GM18907 (cell line): ENCODE measurements around the gene LRRC3B.

Experiments used
- ATAC-seq: cut with Tn5 transposase; IDR thresholded peaks from one replicate; pipeline ENCODE4 v1.9.1; 2021; ENCODE audit warnings: mild to moderate bottlenecking, moderate library complexity; ENCODE audit not compliant: unreplicated experiment

Gene LRRC3B

GRCh38 chr3:26704736-26705135 is 82.2 kb downstream of the LRRC3B start:
- ATAC-seq = no peak

- ATAC-seq = no peak
Observed at GRCh38 chr3:26708501-26708900, 85.9 kb downstream of the LRRC3B start.

- peak; percentile 85 for ATAC-seq
Observed at GRCh38 chr3:26712211-26713026, 89.8 kb downstream of the LRRC3B start.

GRCh38 chr3:26713091-26713490 is 90.5 kb downstream of the LRRC3B start:
- ATAC-seq = no peak

GRCh38 chr3:26714485-26714884 is 91.9 kb downstream of the LRRC3B start:
- ATAC-seq = no peak

- ATAC-seq = no peak
Observed at GRCh38 chr3:26715431-26715830, 92.9 kb downstream of the LRRC3B start.

GRCh38 chr3:26718315-26718714 is 95.7 kb downstream of the LRRC3B start:
- no peak for ATAC-seq

- ATAC-seq = no peak
Observed at GRCh38 chr3:26719134-26719533, 96.6 kb downstream of the LRRC3B start.

GRCh38 chr3:26721047-26721446 is 98.5 kb downstream of the LRRC3B start:
- no peak for ATAC-seq

GRCh38 chr3:26731843-26732242 is 109.3 kb downstream of the LRRC3B start:
- no peak for ATAC-seq

GRCh38 chr3:26750263-26750662 is 127.7 kb downstream of the LRRC3B start:
- ATAC-seq = no peak

GRCh38 chr3:26752466-26752865 is 129.9 kb downstream of the LRRC3B start:
- ATAC-seq = no peak

GRCh38 chr3:26753095-26753494 is 130.5 kb downstream of the LRRC3B start:
- ATAC-seq = no peak

- ATAC-seq = no peak
Observed at GRCh38 chr3:26757978-26758377, 135.4 kb downstream of the LRRC3B start.
